Natural killer cell treated with Interleukin-12 subunit alpha and Interleukin-12 subunit beta and Interleukin-15 and Interleukin-18, amount 100 ng/mL, for 72 hours (primary cell): Measurements from ENCODE around the gene MYO1D. TPM values are rescaled to one million over a fixed set of nuclear protein-coding genes. Genes with fewer than 3 reads are reported as not detected.
"Not testable (repeated sequence)": the region's sequence is repeated elsewhere in the genome, so short reads cannot be mapped to it uniquely, and the experiment has no call there.

ENCODE experiments used
- ATAC-seq, 2 donors: fragments of 150-1000 bp; cut with Tn5 transposase in 1 of 2; sonication (Bioruptor Pico), chemical (Tn5 transposase) in 1 of 2; 2 replicates each; pipeline ENCODE4 v1.10.0; 2021
- DNase-seq: peaks from one replicate; pipeline ENCODE4 v3.0.0; 2022; ENCODE audit warnings: low spot score
- H3K27ac Mint-ChIP-seq, 2 donors: 1 replicate in 1 of 2; 2 replicates in 1 of 2; pipeline ENCODE4 v1.8.0; 2022; ENCODE audit warnings: mixed read lengths in 2 of 2, mild to moderate bottlenecking in 1 of 2, moderate library complexity in 1 of 2
- H3K27me3 Mint-ChIP-seq, 2 donors: 1 replicate in 1 of 2; 2 replicates in 1 of 2; pipeline ENCODE4 v1.8.0; 2022; ENCODE audit warnings: mixed read lengths in 2 of 2
- H3K36me3 Mint-ChIP-seq: one replicate; pipeline ENCODE4 v1.8.0; 2022; ENCODE audit warnings: mixed read lengths
- H3K4me1 Mint-ChIP-seq, 2 donors: 1 replicate in 1 of 2; 2 replicates in 1 of 2; pipeline ENCODE4 v1.8.0; 2022; ENCODE audit warnings: low read depth in 2 of 2, mixed read lengths in 2 of 2, mild to moderate bottlenecking in 1 of 2
- H3K4me3 Mint-ChIP-seq: one replicate; pipeline ENCODE4 v1.8.0; 2022; ENCODE audit warnings: mixed read lengths
- H3K9me3 Mint-ChIP-seq: 2 replicates; pipeline ENCODE4 v1.8.0; 2022; ENCODE audit warnings: mixed read lengths
- total RNA-seq, 2 donors: library from RNA; stranded (reverse); gene quantifications; one replicate each; pipeline ENCODE4 v1.2.3, GENCODE V29; 2022

The MYO1D gene
- total RNA-seq, 2 donors from 2014 or later: 25.7 to 25.8 TPM

GRCh38 chr17:32658470-32659418 lies 218.2 kb downstream of the MYO1D start:
- Mint-ChIP-seq H3K4me3 (no peak overlapping the region), H3K27me3 (peaks cover 0 to 4% of the 10 kb centered on the region in 2 donors), H3K4me1 (no peaks in the 10 kb centered on the region), H3K9me3 (no peaks in the 10 kb centered on the region), H3K27ac (no peak overlapping the region), H3K36me3 (peaks cover 6% of the 10 kb centered on the region)
- no peak for DNase-seq
- no peak for ATAC-seq

GRCh38 chr17:32656886-32657285 lies 220.0 kb downstream of the MYO1D start:
- no peak for DNase-seq

GRCh38 chr17:32654324-32654723 lies 222.6 kb downstream of the MYO1D start:
- Mint-ChIP-seq H3K4me1 (no peaks in the 10 kb centered on the region), H3K27me3 (no peaks in the 10 kb centered on the region), H3K9me3 (peaks cover 7% of the 10 kb centered on the region), H3K27ac (no peak overlapping the region), H3K36me3 (peaks cover 25% of the 10 kb centered on the region), H3K4me3 (no peak overlapping the region)
- ATAC-seq (no peak), DNase-seq (no peak)

More at GRCh38 chr17:32656886-32657285, 220.0 kb downstream of the MYO1D start:
- no peak for ATAC-seq
- H3K9me3 Mint-ChIP-seq: no peaks in the 10 kb centered on the region
- no peak overlapping the region for H3K27ac Mint-ChIP-seq
- H3K4me3 Mint-ChIP-seq: no peak overlapping the region
- H3K4me1 Mint-ChIP-seq: no peaks in the 10 kb centered on the region
- peaks cover 6% of the 10 kb centered on the region for H3K36me3 Mint-ChIP-seq
- peaks cover 0 to 3% of the 10 kb centered on the region in 2 donors for H3K27me3 Mint-ChIP-seq

GRCh38 chr17:32651084-32651483 lies 225.8 kb downstream of the MYO1D start:
- ATAC-seq (no peak), DNase-seq (no peak)
- peaks cover 7% of the 10 kb centered on the region for H3K9me3 Mint-ChIP-seq
- peaks cover 0 to under 1% of the 10 kb centered on the region in 2 donors for H3K27me3 Mint-ChIP-seq
- H3K4me1 Mint-ChIP-seq: no peaks in the 10 kb centered on the region
- H3K4me3 Mint-ChIP-seq: no peak overlapping the region
- H3K27ac Mint-ChIP-seq: no peak overlapping the region
- peaks cover 25% of the 10 kb centered on the region for H3K36me3 Mint-ChIP-seq

GRCh38 chr17:32648450-32648849 lies 228.5 kb downstream of the MYO1D start:
- no peak overlapping the region for H3K4me3 Mint-ChIP-seq
- ATAC-seq: no peak
- H3K36me3 Mint-ChIP-seq: peaks cover 24% of the 10 kb centered on the region
- H3K27me3 Mint-ChIP-seq: peaks cover 11 to 13% of the 10 kb centered on the region in 2 donors
- H3K9me3 Mint-ChIP-seq: peaks cover 7% of the 10 kb centered on the region
- no peak overlapping the region for H3K27ac Mint-ChIP-seq
- H3K4me1 Mint-ChIP-seq: no peaks in the 10 kb centered on the region
- DNase-seq: no peak

GRCh38 chr17:32646941-32647340 lies 230.0 kb downstream of the MYO1D start:
- ATAC-seq (no peak), DNase-seq (no peak)
- H3K4me1 Mint-ChIP-seq: no peaks in the 10 kb centered on the region
- H3K36me3 Mint-ChIP-seq: peaks cover 24% of the 10 kb centered on the region
- H3K27ac Mint-ChIP-seq: no peak overlapping the region
- no peak overlapping the region for H3K4me3 Mint-ChIP-seq
- H3K27me3 Mint-ChIP-seq: peaks cover 11 to 13% of the 10 kb centered on the region in 2 donors
- H3K9me3 Mint-ChIP-seq: peaks cover 7% of the 10 kb centered on the region

GRCh38 chr17:32641514-32641913 lies 235.4 kb downstream of the MYO1D start:
- not testable (repeated sequence) for H3K4me3 Mint-ChIP-seq, DNase-seq, ATAC-seq, H3K27ac Mint-ChIP-seq, H3K9me3 Mint-ChIP-seq, H3K4me1 Mint-ChIP-seq, H3K36me3 Mint-ChIP-seq
- peaks cover 11 to 13% of the 10 kb centered on the region in 2 donors for H3K27me3 Mint-ChIP-seq

GRCh38 chr17:32636598-32637218 lies 240.2 kb downstream of the MYO1D start:
- no peaks in the 10 kb centered on the region for H3K4me1 Mint-ChIP-seq
- no peaks in the 10 kb centered on the region for H3K9me3 Mint-ChIP-seq
- H3K4me3 Mint-ChIP-seq: no peak overlapping the region
- no peaks in the 10 kb centered on the region for H3K36me3 Mint-ChIP-seq
- no peaks in the 10 kb centered on the region for H3K27me3 Mint-ChIP-seq
- H3K27ac Mint-ChIP-seq: no peak overlapping the region
- DNase-seq (no peak), ATAC-seq (no peak)

GRCh38 chr17:32634167-32634566 lies 242.8 kb downstream of the MYO1D start:
- Mint-ChIP-seq H3K27ac (no peak overlapping the region), H3K36me3 (no peaks in the 10 kb centered on the region), H3K4me1 (no peaks in the 10 kb centered on the region), H3K4me3 (no peak overlapping the region), H3K9me3 (no peaks in the 10 kb centered on the region), H3K27me3 (no peaks in the 10 kb centered on the region)
- DNase-seq (no peak), ATAC-seq (no peak)

- DNase-seq: no peak
- ATAC-seq: no peak
- H3K4me3 Mint-ChIP-seq: no peak overlapping the region
- H3K9me3 Mint-ChIP-seq: no peaks in the 10 kb centered on the region
- H3K27me3 Mint-ChIP-seq: no peaks in the 10 kb centered on the region
- no peaks in the 10 kb centered on the region for H3K36me3 Mint-ChIP-seq
- H3K4me1 Mint-ChIP-seq: no peaks in the 10 kb centered on the region
- no peak overlapping the region for H3K27ac Mint-ChIP-seq
Measured at GRCh38 chr17:32631341-32632096, 245.4 kb downstream of the MYO1D start.

- ATAC-seq (no peak), DNase-seq (no peak)
- H3K36me3 Mint-ChIP-seq: no peaks in the 10 kb centered on the region
- H3K4me1 Mint-ChIP-seq: no peaks in the 10 kb centered on the region
- H3K27ac Mint-ChIP-seq: no peak overlapping the region
- no peaks in the 10 kb centered on the region for H3K27me3 Mint-ChIP-seq
- H3K4me3 Mint-ChIP-seq: no peak overlapping the region
- no peaks in the 10 kb centered on the region for H3K9me3 Mint-ChIP-seq
Measured at GRCh38 chr17:32629563-32630190, 247.2 kb downstream of the MYO1D start.

GRCh38 chr17:32628271-32629044 lies 248.5 kb downstream of the MYO1D start:
- no peaks in the 10 kb centered on the region for H3K4me1 Mint-ChIP-seq
- H3K4me3 Mint-ChIP-seq: no peak overlapping the region
- no peaks in the 10 kb centered on the region for H3K27me3 Mint-ChIP-seq
- no peaks in the 10 kb centered on the region for H3K36me3 Mint-ChIP-seq
- no peaks in the 10 kb centered on the region for H3K9me3 Mint-ChIP-seq
- H3K27ac Mint-ChIP-seq: no peak overlapping the region
- ATAC-seq (no peak), DNase-seq (no peak)
